Skin of body (tissue), 2 donors: ENCODE measurements around the gene GNG7. TPM values are rescaled to one million over a fixed set of nuclear protein-coding genes. Genes with fewer than 3 reads are reported as not detected.
"Not testable (repeated sequence)": the region's sequence is repeated elsewhere in the genome, so short reads cannot be mapped to it uniquely, and the experiment has no call there.

Experiments
- DNase-seq: peaks from one replicate; lab custom pipeline; 2025; lab: John Stamatoyannopoulos, UW
- total RNA-seq: library from RNA; depleted of rRNA; stranded (reverse); fragments of >200 nt; gene quantifications from one replicate; pipeline ENCODE4 v1.2.3, GENCODE V29; 2014

GNG7 gene
- total RNA-seq, 1 donor from 2014 or later = 2.4 TPM

DNA sequence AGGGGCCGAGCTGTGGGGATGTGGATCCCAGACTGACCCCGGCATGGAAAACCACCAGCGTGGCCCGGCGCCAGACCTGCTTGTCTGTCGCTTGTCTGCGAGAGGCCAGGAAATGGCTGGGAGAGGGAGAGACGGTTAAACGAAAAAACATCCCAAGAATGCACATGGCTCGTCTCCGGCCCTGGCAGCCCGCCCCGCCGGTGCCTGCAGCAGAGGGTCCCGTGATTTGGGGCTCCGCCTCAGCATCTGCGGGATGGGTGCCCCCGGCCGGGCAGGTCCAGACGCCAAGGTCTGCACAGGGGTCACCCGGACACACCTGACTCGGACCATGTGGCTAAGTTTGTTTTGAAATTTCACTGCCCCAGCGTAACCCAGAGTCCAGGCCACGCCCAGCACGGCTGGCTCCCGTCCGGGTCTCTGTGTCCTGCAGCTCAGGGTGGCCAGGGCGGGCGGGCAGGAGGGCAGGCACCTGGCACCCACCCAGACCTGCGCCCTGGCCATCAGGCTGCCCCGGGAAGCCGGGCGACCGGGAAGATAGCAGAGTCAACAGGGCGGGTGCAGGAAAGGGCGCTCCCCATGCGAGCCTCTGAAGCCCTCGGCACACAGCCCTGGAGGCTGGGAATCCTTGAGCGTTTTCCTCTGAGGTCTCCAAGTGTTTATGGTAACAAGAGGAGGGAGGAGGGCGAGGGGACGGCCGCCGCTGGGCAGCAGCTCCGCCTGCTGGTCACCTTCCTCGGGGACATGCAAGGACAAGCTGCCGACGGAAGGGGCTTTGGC lies 123.4 kb downstream of the GNG7 start:
- peak; percentile 80 for DNase-seq

DNA sequence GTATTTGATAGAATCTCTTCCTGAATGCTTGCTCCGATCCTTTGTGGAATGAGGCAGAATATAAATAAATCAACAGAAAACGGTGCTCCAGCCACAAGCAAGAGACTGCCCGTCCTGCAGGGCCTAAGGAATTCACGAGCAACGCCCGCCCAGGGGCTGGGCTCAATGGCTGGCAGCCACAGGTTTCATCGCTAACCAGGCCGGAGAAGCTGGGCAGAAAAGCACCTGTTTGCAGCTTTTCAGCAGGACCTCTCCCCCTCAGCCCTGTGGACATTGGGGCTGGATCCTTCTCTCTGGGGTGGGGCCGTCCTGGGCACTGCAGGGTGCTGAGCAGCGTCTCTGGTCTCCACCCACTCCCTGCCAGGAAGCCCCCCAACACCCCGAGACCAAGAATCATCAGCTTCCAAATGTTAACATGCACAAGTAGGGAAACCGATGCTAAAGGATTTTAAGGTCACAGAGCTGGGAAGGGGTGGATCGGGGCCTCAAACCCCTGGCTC lies 124.1 kb downstream of the GNG7 start:
- DNase-seq = no peak

DNA sequence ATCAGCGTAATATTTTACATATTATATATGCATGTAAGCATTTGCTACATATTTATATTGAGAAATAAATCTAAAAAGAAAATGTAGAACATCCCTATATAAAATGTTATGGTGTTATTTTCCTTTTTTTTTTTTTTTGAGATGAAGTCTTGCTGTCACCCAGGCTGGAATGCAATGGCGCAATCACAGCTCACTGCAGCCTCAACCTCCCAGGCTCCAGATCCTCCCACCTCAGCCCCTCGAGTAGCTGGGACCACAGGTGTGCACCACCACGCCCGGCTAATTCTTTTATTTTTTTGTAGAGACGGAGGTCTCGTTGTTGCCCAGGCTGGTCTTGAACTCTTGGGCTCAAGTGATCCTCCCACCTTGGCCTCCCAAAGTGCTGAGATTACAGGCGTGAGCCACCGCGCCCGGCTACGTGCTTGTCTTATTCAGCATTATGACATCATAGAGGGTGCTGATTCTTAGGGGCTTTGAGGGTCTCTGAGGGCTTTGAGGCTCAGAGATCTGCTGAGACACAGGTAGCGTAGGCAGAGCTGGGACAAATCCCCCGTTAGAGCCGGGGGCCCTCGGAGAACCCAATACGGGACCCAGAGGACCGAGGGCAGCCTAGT lies 124.7 kb downstream of the GNG7 start:
- DNase-seq = no peak

DNA sequence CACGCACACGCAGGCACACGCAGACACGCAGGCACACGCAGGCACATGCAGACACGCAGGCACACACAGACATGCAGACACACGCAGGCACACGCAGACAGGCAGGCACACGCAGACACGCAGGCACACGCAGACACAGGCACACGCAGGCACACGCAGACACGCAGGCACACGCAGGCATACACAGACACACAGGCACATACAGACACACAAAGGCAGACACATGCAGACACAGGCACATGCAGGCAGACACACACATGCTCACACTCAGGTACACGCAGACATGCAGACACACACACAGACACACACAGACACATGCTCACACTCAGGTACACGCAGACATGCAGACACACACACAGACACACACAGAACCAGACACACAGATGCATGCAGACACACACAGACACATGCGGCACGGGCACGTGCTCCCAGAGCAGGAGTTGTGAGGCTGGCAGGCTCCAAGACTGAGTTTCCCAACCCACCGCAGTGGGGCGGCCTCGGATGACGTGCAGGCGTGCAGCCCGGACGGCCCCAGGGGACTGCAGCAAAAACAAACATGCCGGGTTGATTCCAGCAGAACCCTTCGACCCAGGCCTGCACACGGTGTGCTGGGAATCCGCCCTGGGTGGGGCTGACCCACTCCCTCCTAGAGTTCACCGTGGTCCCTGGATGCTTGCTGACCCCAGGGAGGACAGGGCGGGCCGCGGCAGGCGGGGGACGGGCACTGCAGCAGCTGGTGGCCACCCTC lies 126.6 kb downstream of the GNG7 start:
- DNase-seq = no peak

DNA sequence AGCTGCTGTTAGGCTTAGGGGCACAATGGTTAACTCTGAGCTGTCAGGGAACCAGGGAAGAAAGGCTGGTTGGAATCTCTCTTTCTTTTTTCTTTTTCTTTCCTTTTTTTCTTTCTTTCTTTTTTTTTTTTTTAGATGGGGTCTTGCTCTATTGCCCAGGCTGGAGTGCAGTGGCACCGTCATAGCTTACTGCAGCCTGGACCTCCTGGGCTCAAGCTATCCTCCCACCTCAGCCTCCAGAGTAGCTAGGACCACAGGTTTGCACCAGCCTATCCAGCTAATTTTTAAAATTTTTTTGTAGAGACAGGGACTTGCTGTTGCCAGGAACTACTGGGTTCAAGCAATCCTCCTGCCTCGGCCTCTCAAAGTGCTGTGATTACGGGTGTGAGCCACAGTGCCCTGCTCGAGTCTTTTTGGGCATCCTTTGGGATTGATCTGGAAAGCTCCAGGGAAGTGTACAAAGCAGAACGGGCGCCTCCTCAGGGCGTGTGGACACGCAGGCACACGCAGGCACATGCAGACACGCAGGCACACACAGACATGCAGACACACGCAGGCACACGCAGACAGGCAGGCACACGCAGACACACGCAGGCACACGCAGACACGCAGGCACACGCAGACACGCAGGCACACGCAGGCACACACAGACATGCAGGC lies 127.4 kb downstream of the GNG7 start:
- DNase-seq = no peak

GRCh38 chr19:2574478-2574931 lies 128.0 kb downstream of the GNG7 start:
- no peak for DNase-seq

- no peak for DNase-seq
These were observed 128.6 kb downstream of the GNG7 start for GRCh38 chr19:2573916-2574315.

DNA sequence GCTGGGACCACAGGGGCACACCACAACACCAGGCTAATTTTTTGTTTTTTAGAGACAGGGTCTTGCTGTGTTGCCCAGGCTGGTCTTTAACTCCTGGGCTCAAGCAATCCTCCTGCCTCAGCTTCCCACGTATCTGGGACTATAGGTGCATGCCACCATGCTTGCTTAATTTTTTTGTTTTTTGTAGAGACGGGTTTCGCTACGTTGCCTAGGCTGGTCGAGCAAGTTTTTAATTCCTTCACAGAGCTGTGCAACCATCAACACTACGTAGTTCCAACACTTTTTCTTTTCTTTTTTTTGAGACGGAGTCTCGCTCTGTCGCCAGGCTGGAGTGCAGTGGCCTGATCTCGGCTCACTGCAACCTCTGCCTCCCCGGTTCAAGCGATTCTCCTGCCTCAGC lies 130.3 kb downstream of the GNG7 start:
- DNase-seq = not testable (repeated sequence)

DNA sequence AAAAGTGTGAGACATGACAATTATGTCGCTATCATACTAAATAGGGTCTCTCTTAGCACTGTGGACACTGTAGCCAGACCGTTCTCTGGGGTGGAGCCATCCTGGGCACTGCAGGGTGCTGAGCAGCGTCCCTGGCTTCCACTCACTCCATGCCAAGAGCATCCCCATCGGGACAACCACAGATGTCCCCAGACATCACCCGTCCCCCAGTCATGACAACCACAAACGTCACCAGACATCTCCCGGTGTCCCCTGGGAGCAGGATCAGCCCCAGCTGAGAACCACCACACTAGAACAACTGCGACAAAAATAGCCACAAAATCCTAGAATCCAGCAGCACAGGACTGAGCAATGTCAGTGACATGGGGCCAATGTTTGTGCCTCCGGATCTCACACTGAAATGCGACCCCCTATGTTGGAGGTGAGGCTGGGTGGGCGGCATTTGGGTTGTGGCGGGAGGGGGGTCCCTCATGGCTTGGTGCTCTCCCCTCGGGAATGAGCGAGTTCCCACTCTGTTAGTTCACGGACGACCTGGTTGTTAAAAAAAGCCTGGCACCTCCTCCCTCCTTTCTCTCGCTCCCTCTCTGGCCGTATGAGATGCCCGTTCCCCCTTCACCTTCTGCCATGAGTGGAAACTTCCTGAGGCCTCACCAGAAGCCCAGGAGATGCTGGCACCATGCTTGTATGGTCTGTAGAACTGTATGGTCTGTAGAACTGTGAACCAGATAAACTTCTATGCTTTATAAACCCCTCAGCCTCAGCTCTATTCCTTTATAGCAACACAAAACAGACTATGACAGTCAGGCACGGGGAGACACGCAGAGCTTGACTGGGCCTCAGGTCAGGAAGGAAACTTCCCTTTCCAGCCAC lies 132.7 kb downstream of the GNG7 start:
- DNase-seq = no peak

- DNase-seq = no peak
These were observed 134.5 kb downstream of the GNG7 start for GRCh38 chr19:2567996-2568395.

DNA sequence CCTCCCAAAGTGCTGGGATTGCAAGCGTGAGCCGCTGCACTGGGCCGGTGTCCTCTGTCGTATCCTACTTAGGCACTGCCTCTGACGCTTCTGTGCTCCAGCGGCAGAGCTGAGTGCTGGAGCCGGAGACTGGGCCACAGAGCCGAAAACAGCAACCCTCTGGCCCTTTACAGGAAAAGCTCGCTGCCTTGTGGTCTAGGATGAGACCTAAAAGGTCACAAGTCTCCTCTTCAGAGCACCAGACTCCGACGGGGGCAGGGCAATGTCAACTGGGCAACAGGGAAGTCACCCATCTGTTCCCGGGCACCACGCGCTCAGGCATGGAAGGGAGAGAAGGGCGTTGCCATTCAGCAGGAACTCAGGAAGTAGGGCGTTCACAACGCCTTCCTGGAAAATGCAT lies 134.9 kb downstream of the GNG7 start:
- no peak for DNase-seq

- DNase-seq = not testable (repeated sequence)
These were observed 138.9 kb downstream of the GNG7 start for GRCh38 chr19:2563546-2563945.

- no peak for DNase-seq
These were observed 140.6 kb downstream of the GNG7 start for GRCh38 chr19:2561895-2562294.

DNA sequence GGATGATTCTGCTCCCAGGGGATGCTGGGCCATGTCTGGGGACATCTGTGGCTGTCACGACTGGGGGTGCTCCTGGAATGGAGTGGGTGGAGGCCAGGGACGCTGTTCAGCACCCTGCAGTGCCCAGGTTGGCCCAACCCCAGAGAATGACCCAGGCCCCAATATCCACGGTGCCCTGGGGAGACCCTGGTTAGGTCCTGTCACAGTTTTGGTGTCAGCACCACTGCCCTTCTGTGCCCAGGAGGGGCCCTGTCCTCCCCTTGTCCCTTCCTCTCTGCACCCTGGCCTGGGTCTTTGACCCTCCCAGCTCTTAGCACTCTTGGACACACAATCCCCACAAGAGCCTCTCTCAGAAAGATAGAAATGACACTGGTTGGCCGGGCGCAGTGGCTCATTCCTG lies 141.3 kb downstream of the GNG7 start:
- no peak for DNase-seq

DNA sequence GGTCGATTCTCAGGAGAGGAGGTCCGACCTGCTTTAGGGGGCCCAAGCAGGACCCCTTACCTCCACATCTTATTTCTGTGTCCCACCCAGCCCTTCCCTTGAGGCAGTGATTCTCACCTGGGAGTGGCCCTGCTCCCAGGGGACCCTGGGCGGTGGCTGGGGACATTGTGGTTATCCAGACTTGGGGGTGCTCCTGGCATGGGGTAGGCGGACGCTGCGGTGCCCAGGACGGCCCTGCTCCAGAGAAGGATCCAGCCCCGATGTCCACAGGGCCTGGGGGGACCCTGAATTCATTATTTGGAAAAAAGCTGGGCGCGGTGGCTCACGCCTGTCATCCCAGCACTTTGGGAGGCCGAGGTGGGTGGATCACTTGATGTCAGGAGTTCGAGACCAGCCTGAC lies 142.1 kb downstream of the GNG7 start:
- no peak for DNase-seq

DNA sequence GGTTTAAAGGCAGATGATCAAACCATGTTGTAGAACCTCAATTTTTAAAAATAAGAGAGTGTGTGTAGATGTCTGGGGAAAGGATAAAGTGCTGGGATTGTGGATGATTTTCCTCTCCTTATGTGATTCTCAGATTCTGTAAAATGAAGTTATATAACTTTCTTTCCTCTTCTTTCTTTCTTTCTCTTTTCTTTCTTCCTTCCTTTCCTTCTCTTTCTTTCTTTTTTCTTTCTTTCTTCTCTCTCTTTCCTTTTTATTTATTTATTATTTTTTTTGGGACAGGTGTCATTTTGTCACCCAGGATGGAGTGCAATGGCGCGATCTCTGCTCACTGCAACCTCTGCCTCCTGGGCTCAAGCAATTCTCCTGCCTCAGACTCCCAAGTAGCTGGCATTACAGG lies 144.0 kb downstream of the GNG7 start:
- DNase-seq = no peak

GRCh38 chr19:2558131-2558530 lies 144.4 kb downstream of the GNG7 start:
- not testable (repeated sequence) for DNase-seq

- DNase-seq = no peak
These were observed 145.4 kb downstream of the GNG7 start for GRCh38 chr19:2557093-2557440.

GRCh38 chr19:2556221-2557092 lies 146.0 kb downstream of the GNG7 start:
- no peak for DNase-seq
